Stimulated activated CD4-positive, alpha-beta T cell treated with anti-CD3 and anti-CD28 coated beads, Interleukin-15, amount 100 ng/mL, for 48 hours (primary cell): Measurements from ENCODE around the gene KCNC1.

Experiments
- DNase-seq, 2 donors: peaks; one replicate each; pipeline ENCODE4 v3.0.0-alpha.2; 2020; ENCODE audit warnings: low read depth in 2 of 2

The KCNC1 gene

GRCh38 chr11:17821648-17822400 lies 87.2 kb downstream of the KCNC1 start:
- DNase-seq = no peak

DNA sequence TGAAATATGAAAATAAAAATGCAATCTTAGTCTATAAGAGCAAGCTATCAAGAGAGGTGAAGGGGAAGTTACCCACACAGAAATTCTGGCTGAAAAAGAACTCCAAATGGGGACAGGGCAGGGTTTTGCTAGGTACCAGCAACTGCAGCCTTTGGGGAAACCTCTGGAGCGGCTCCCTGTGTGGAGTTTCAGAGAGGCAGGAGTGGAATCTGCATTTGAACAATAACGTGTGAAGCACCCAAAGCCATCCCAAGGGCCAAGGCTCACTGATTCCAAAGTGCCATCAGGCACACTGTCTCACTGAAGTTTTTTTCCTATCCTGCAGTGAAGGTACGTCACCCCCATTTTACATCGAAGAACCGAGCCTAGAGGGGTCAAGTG lies 87.8 kb downstream of the KCNC1 start:
- no peak for DNase-seq

DNA sequence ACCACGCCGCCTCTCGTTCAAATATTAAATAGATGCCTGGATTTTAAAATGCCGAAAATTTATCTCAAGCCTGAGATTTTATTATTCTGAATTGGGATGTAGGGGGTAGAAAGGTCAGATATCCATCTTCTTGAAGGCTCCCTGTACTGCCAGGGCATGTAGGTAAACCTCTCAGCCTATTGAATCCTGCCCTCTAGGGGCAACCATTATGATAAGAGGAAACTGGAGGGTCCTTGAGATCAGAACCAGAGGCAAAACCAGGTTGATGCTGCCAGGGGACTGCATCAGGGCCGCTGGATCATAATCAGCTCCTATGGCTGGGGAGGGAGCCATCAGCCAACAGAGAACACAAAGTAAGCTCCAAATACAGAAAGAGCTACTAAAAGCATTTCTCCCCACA lies 92.4 kb downstream of the KCNC1 start:
- no peak for DNase-seq

GRCh38 chr11:17828311-17828751 lies 93.8 kb downstream of the KCNC1 start:
- no peak for DNase-seq

- DNase-seq = no peak
Observed at GRCh38 chr11:17831228-17831627, 96.6 kb downstream of the KCNC1 start.

GRCh38 chr11:17831883-17832282 lies 97.3 kb downstream of the KCNC1 start:
- DNase-seq = no peak
